Measurements from ENCODE around the gene PRKN.

Gene PRKN

DNA sequence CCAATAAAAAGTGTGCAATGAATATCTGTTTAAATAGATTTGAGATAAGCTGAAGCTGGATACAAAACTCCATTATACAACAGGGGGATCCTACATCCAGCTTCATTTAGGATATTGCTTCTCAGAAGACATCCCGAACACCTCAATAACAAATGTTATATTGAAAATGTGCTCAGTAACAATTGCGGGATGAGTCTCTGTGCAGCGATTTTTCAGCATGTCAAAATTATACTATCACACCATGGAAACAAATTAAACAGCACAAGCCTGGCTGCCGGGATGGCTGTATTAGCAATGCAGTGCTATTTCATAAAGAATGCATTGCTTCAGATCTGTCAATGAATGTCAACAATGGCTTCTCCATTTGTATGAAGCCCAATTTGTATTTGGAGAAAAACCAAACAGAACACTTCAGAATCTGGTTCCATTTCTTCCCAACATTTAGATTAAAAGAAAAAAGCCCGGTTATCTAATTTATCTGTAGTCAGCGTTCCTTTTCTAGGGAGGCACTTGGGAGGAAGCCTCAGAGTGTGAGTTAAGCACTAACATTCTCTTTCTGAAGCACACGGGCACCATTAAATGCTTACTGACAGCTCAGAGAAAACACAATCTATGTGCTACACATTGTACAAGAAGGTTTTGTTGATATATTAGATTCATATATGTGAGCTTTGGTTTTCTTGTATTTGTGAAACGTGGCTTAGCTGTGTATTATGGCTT, 1142.8 kb downstream of the PRKN start:
- DNase-seq: no peak
- Histone ChIP-seq H2BK12ac (ENCODE audit: low read length in 2 of 2) (no peak overlapping the region), H3K9me3 (ENCODE audit: control insufficient read depth, low read length) (no peaks in the 10 kb centered on the region), H2AK5ac (ENCODE audit: low read length, severe bottlenecking) (no peak overlapping the region), H3K36me3 (ENCODE audit: control insufficient read depth in 1 of 2, insufficient read depth in 2 of 2, low read depth in 1 of 2, low read length in 2 of 2) (no peaks in the 10 kb centered on the region), H3K4me3 (ENCODE audit: insufficient read depth in 1 of 2, low read depth in 1 of 2, low read length in 2 of 2) (no peak overlapping the region), H3K27me3 (ENCODE audit: control insufficient read depth in 1 of 2, insufficient read depth in 1 of 2, low read length in 2 of 2) (no peaks in the 10 kb centered on the region), H3K23ac (ENCODE audit: low read length in 2 of 2) (no peak overlapping the region), H2BK5ac (ENCODE audit: low read depth, low read length, poor library complexity, severe bottlenecking) (no peak overlapping the region), H3K18ac (ENCODE audit: low read depth in 1 of 2, low read length in 2 of 2) (no peak overlapping the region), H3K4me2 (ENCODE audit: low read length, poor library complexity, severe bottlenecking) (no peak overlapping the region), H3K27ac (ENCODE audit: low read length, poor library complexity, severe bottlenecking) (no peak overlapping the region), H4K8ac (ENCODE audit: low read length) (no peak overlapping the region), H2BK120ac (ENCODE audit: low read depth, low read length) (no peak overlapping the region), H3K9ac (ENCODE audit: low read length) (no peak overlapping the region), H3K79me1 (replicated peaks; ENCODE audit: low read length, poor library complexity, severe bottlenecking) (no peaks in the 10 kb centered on the region), H4K91ac (ENCODE audit: low read length) (no peak overlapping the region), H2BK15ac (ENCODE audit: low read depth, poor library complexity, severe bottlenecking) (no peak overlapping the region), H3K14ac (ENCODE audit: low read length in 2 of 2) (no peak overlapping the region), H3K4me1 (ENCODE audit: control insufficient read depth, insufficient read depth, low read depth, low read length) (no peaks in the 10 kb centered on the region), H3K4ac (ENCODE audit: low read depth in 1 of 2, low read length in 2 of 2) (no peak overlapping the region), H2AFZ (ENCODE audit: low read depth, low read length) (no peak overlapping the region)
- 86% methylated on average over 8 of the region's 8 CpGs for WGBS

DNA sequence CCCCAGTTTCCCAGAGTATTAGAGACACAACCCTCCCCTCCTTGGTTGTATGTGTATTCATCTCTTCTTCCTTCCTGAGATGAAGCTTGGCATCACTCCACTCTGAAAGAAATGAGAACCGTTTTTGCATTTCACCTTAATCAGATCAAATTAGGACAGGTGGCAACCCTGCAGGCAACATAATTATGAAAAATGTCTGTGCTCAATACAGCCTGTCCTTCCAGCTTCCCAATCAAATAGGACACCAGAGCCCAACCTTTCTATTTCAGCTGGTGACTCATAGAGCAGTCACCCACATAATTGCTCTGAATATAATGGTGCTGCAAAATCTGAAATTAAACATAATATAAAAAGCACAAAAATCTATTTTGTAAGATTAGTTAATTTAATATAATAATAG, 1143.5 kb downstream of the PRKN start:
- Histone ChIP-seq H3K4me3 (ENCODE audit: insufficient read depth in 1 of 2, low read depth in 1 of 2, low read length in 2 of 2) (no peak overlapping the region), H3K9me3 (ENCODE audit: control insufficient read depth, low read length) (no peaks in the 10 kb centered on the region), H3K27me3 (ENCODE audit: control insufficient read depth in 1 of 2, insufficient read depth in 1 of 2, low read length in 2 of 2) (no peaks in the 10 kb centered on the region), H2BK15ac (ENCODE audit: low read depth, poor library complexity, severe bottlenecking) (no peak overlapping the region), H2BK5ac (ENCODE audit: low read depth, low read length, poor library complexity, severe bottlenecking) (no peak overlapping the region), H3K4ac (ENCODE audit: low read depth in 1 of 2, low read length in 2 of 2) (no peak overlapping the region), H4K8ac (ENCODE audit: low read length) (no peak overlapping the region), H3K4me2 (ENCODE audit: low read length, poor library complexity, severe bottlenecking) (no peak overlapping the region), H3K14ac (ENCODE audit: low read length in 2 of 2) (no peak overlapping the region), H2BK12ac (ENCODE audit: low read length in 2 of 2) (no peak overlapping the region), H3K79me1 (replicated peaks; ENCODE audit: low read length, poor library complexity, severe bottlenecking) (no peaks in the 10 kb centered on the region), H2AK5ac (ENCODE audit: low read length, severe bottlenecking) (no peak overlapping the region), H3K23ac (ENCODE audit: low read length in 2 of 2) (no peak overlapping the region), H3K36me3 (ENCODE audit: control insufficient read depth in 1 of 2, insufficient read depth in 2 of 2, low read depth in 1 of 2, low read length in 2 of 2) (no peaks in the 10 kb centered on the region), H3K9ac (ENCODE audit: low read length) (no peak overlapping the region), H3K18ac (ENCODE audit: low read depth in 1 of 2, low read length in 2 of 2) (no peak overlapping the region), H3K4me1 (ENCODE audit: control insufficient read depth, insufficient read depth, low read depth, low read length) (no peaks in the 10 kb centered on the region), H4K91ac (ENCODE audit: low read length) (no peak overlapping the region), H2BK120ac (ENCODE audit: low read depth, low read length) (no peak overlapping the region), H2AFZ (ENCODE audit: low read depth, low read length) (no peak overlapping the region), H3K27ac (ENCODE audit: low read length, poor library complexity, severe bottlenecking) (no peak overlapping the region)
- WGBS: 76% methylated on average over 1 of the region's 1 CpG
- DNase-seq: no peak

DNA sequence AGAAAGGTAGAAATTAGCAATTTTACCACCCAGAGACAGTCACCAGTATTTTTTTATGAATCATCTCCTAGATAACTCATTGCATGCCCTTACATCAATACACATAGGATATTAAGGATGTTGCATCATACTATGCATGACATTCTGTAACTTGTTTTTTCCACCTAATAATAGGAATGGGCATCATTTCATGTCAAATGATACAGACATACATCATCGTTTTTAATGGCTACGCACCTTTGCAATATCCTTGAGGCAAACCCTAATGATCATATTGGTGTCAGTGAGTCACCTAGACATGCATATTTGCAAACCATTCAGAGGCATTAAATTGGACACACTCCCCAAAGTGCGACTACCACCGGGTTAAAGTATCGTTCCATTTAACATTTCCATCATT, 1144.0 kb downstream of the PRKN start:
- H3K9me3 ChIP-seq (ENCODE audit: control insufficient read depth, low read length): no peaks in the 10 kb centered on the region
- H3K14ac ChIP-seq (ENCODE audit: low read length in 2 of 2): no peak overlapping the region
- H2BK15ac ChIP-seq (ENCODE audit: low read depth, poor library complexity, severe bottlenecking): no peak overlapping the region
- H3K36me3 ChIP-seq (ENCODE audit: control insufficient read depth in 1 of 2, insufficient read depth in 2 of 2, low read depth in 1 of 2, low read length in 2 of 2): no peaks in the 10 kb centered on the region
- H2AK5ac ChIP-seq (ENCODE audit: low read length, severe bottlenecking): no peak overlapping the region
- no peak overlapping the region for H2BK5ac ChIP-seq (ENCODE audit: low read depth, low read length, poor library complexity, severe bottlenecking)
- 86% methylated on average over 5 of the region's 5 CpGs for WGBS
- no peak overlapping the region for H2BK12ac ChIP-seq (ENCODE audit: low read length in 2 of 2)
- H3K4ac ChIP-seq (ENCODE audit: low read depth in 1 of 2, low read length in 2 of 2): no peak overlapping the region
- no peak overlapping the region for H2AFZ ChIP-seq (ENCODE audit: low read depth, low read length)
- H3K27ac ChIP-seq (ENCODE audit: low read length, poor library complexity, severe bottlenecking): no peak overlapping the region
- no peak overlapping the region for H2BK120ac ChIP-seq (ENCODE audit: low read depth, low read length)
- no peaks in the 10 kb centered on the region for H3K79me1 ChIP-seq (replicated peaks; ENCODE audit: low read length, poor library complexity, severe bottlenecking)
- H3K9ac ChIP-seq (ENCODE audit: low read length): no peak overlapping the region
- H3K4me3 ChIP-seq (ENCODE audit: insufficient read depth in 1 of 2, low read depth in 1 of 2, low read length in 2 of 2): no peak overlapping the region
- no peak overlapping the region for H3K23ac ChIP-seq (ENCODE audit: low read length in 2 of 2)
- no peak overlapping the region for H3K18ac ChIP-seq (ENCODE audit: low read depth in 1 of 2, low read length in 2 of 2)
- H4K91ac ChIP-seq (ENCODE audit: low read length): no peak overlapping the region
- DNase-seq: no peak
- H3K4me2 ChIP-seq (ENCODE audit: low read length, poor library complexity, severe bottlenecking): no peak overlapping the region
- no peak overlapping the region for H4K8ac ChIP-seq (ENCODE audit: low read length)
- no peaks in the 10 kb centered on the region for H3K27me3 ChIP-seq (ENCODE audit: control insufficient read depth in 1 of 2, insufficient read depth in 1 of 2, low read length in 2 of 2)
- H3K4me1 ChIP-seq (ENCODE audit: control insufficient read depth, insufficient read depth, low read depth, low read length): no peaks in the 10 kb centered on the region

DNA sequence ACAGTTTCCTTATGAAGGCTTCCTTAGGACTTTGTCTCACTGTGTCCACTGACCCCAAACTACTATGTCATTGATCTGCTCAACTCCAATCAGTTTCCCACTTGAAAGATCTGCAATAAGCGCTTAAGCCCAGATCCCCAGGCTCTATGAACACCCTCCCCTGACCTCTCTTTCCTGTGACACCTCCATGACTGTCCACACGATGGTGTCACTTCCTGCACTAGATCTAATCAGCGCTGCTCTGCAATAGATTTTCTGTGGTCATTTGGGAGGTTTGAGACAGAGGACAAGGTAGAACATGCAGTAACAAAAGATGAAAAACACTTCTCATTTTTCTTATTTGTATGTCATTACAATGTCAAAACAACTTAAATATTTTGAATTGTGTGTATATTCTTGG, 1149.1 kb downstream of the PRKN start:
- Histone ChIP-seq H3K4ac (ENCODE audit: low read depth in 1 of 2, low read length in 2 of 2) (no peak overlapping the region), H3K4me2 (ENCODE audit: low read length, poor library complexity, severe bottlenecking) (no peak overlapping the region), H4K91ac (ENCODE audit: low read length) (no peak overlapping the region), H2AFZ (ENCODE audit: low read depth, low read length) (no peak overlapping the region), H3K23ac (ENCODE audit: low read length in 2 of 2) (no peak overlapping the region), H3K27ac (ENCODE audit: low read length, poor library complexity, severe bottlenecking) (no peak overlapping the region), H2BK12ac (ENCODE audit: low read length in 2 of 2) (no peak overlapping the region), H3K9me3 (ENCODE audit: control insufficient read depth, low read length) (no peaks in the 10 kb centered on the region), H3K4me1 (ENCODE audit: control insufficient read depth, insufficient read depth, low read depth, low read length) (no peaks in the 10 kb centered on the region), H3K9ac (ENCODE audit: low read length) (no peak overlapping the region), H2BK120ac (ENCODE audit: low read depth, low read length) (no peak overlapping the region), H3K36me3 (ENCODE audit: control insufficient read depth in 1 of 2, insufficient read depth in 2 of 2, low read depth in 1 of 2, low read length in 2 of 2) (no peaks in the 10 kb centered on the region), H3K14ac (ENCODE audit: low read length in 2 of 2) (no peak overlapping the region), H2AK5ac (ENCODE audit: low read length, severe bottlenecking) (no peak overlapping the region), H2BK5ac (ENCODE audit: low read depth, low read length, poor library complexity, severe bottlenecking) (no peak overlapping the region), H3K79me1 (replicated peaks; ENCODE audit: low read length, poor library complexity, severe bottlenecking) (no peaks in the 10 kb centered on the region), H3K4me3 (ENCODE audit: insufficient read depth in 1 of 2, low read depth in 1 of 2, low read length in 2 of 2) (no peak overlapping the region), H3K18ac (ENCODE audit: low read depth in 1 of 2, low read length in 2 of 2) (no peak overlapping the region), H4K8ac (ENCODE audit: low read length) (no peak overlapping the region), H2BK15ac (ENCODE audit: low read depth, poor library complexity, severe bottlenecking) (no peak overlapping the region), H3K27me3 (ENCODE audit: control insufficient read depth in 1 of 2, insufficient read depth in 1 of 2, low read length in 2 of 2) (no peaks in the 10 kb centered on the region)
- no peak for DNase-seq
- WGBS: 57% methylated on average over 1 of the region's 3 CpGs
